GF-D8 (cell line): Measurements from ENCODE around the gene FGF14.

Source experiments
- DNase-seq: peaks from one replicate; lab custom pipeline; 2025; lab: John Stamatoyannopoulos, UW

FGF14 gene

DNA sequence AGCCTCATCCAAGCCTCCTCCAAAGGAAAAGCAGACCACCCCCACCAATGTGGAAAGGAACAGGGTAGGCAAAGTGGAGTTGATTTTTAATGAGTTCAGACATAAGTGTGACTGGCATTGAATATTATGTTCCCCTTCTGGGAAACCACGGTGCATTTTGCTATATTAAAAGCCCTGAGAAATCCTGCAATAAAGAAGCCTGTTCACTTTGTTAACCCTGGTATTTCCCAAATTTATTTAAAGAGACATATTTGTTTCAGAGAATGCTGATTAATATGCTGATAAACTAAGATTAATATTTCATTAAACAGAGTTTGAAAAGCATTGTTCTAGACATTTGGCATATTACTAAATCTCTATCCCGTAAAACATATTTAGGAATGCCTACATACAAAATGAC, 151.4 kb downstream of the FGF14 start:
- no peak for DNase-seq

DNA sequence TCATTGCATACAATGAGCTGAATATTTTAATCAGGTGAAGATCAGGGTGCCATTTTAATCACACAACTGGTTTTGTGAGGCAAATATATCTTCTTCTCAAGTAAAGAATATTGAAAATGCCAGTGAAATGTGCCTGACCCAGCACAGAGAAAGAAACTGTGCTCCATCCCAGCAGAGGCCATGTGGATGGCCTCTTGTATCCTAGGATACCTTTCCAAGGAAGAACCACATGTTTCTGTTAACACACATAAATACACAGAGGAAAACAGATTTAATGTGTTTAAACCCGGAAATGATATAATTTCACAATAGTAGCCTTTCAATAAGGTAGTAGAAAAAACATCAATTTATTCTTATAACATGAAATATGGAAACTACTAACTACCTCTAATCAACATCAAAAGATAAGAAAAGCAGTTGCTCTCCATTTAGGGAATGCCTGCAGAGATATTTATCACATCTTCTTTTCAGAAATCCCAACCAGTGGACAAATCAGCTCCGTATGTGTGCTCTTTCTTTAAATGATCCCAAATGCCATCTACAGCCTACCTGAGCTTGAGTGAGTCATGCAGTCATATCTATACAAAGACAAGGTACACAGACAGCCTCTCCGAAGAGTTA, 157.1 kb downstream of the FGF14 start:
- DNase-seq, result no peak

GRCh38 chr13:102240110-102240509, 161.7 kb downstream of the FGF14 start:
- DNase-seq, result no peak

DNA sequence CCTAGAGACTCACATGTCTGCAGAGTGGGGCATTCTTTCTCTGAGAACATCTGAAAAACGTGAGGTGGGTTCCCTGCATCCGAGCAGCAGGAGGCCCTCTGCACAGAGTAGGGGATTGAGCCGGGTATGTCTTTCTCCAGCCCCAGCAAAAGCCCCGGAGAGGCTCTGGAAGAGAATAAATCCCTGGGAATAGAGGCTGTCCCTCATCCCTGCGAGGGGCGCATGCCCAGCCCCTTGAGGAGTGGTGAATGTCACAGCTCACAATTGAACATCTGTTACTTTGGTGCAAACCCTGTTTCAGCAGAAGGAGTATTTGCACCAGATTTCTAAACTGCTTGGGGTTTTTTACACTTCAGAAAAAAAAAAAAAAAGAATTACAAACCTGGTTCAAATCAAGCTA, 164.6 kb downstream of the FGF14 start:
- DNase-seq, result no peak

DNA sequence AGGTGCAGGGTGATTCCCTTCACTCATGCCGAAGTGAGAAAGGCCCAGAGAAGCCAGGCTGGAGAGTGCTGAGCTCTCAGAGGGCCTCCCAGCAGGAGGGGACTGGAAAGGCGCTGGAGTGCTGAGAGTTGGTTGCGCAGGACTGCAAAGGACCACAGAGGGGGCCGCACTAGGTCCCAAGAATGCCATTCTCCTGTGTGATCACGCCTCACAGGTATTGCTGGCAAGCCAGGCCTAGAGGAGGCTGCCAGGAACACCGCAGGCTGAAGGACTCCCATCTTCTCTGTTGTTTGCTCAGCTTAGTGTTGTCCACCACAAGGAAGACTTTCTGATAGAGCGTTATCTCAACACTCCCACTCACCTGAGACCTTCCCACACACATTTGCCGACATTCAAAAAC, 165.0 kb downstream of the FGF14 start:
- no peak for DNase-seq

- no peak for DNase-seq
Measured at GRCh38 chr13:102236341-102236740, 165.5 kb downstream of the FGF14 start.

DNA sequence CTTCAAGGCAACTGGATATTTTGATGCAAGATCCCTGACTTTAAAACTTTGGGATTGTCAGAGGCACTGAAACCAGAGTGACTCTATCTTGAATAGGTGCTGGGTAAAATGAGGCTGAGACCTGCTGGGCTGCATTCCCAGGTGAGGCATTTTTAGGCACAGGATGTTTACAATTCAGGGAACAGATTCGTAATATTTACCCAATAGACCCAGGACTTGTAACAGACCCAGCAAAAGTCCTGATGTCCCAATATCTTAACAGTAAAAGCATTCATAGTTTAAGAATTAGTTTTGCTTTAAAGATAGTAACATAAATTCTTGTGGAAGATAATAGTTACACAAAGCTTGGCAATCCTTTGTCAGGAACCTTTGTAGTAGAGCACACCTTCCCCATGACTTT, 166.2 kb downstream of the FGF14 start:
- no peak for DNase-seq

GRCh38 chr13:102234618-102235017, 167.2 kb downstream of the FGF14 start:
- DNase-seq, result no peak

GRCh38 chr13:102233566-102234208, 168.2 kb downstream of the FGF14 start:
- DNase-seq, result no peak

GRCh38 chr13:102231479-102231878, 170.4 kb downstream of the FGF14 start:
- DNase-seq, result no peak

- no peak for DNase-seq
Measured at GRCh38 chr13:102227741-102228140, 174.1 kb downstream of the FGF14 start.

GRCh38 chr13:102226591-102226990, 175.3 kb downstream of the FGF14 start:
- DNase-seq, result no peak

- no peak for DNase-seq
Measured at GRCh38 chr13:102225892-102226291, 176.0 kb downstream of the FGF14 start.

DNA sequence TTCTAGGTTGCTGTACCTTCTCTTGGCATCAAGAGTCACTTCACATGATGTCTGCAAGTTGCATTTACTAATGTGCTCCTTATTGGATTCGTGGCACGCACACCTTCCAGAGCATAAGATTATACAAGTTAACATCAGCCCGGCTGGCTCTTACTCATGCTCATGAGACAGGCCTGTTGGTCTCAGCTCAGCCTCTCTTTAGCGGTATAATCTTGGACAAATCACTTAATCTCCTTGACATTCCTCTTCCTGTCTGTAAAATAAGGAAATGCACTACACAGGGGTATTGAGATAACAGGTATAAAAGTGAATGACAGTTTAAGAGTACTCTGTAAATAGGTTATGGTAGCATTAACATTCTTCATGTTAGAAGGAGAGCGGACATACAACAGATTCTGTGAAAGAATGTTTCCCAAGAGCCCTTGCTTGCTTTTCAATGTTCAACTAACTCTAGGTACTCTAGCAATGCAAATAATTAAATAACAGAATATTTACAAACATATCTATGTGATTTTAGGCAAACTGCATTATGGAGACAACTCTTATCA, 181.1 kb downstream of the FGF14 start:
- no peak for DNase-seq

DNA sequence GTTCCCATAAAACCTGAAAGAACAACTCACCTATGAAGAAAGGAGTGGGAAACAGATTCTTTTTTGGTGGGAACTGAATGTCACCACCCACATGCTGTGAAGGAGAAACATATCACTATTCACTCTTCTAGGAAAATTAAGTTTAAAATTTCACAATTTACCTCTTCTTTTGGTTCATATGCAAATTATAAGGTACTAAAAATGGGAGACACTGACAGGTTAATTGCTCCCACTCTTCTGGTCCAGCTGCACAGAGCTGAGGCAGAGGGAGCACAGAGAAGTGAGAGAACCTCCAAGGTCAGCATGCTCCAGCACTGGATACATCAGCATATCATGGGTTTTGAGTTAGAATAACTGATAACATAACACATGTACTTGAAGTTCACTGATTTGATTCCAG, 186.9 kb downstream of the FGF14 start:
- DNase-seq, result no peak

DNA sequence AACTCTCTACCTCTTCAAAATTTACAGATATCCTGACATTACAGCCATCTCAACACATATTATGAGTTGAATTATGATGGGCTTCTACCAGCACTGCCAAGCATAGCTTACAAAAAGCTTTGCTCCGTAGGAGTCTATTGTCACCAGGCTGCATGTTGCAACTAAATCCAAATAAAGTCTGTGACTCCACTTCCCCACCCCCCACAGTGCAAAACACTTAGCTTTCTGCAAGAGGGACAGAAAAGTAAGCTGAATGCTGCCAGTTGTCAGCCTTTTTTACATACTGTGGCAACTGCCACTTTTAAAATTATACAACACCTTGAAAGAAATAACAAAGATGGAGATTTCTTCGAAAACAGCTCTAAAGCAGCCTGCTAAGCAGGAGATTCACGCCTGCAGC, 189.1 kb downstream of the FGF14 start:
- DNase-seq, result no peak

- no peak for DNase-seq
Measured at GRCh38 chr13:102208347-102208746, 193.5 kb downstream of the FGF14 start.

DNA sequence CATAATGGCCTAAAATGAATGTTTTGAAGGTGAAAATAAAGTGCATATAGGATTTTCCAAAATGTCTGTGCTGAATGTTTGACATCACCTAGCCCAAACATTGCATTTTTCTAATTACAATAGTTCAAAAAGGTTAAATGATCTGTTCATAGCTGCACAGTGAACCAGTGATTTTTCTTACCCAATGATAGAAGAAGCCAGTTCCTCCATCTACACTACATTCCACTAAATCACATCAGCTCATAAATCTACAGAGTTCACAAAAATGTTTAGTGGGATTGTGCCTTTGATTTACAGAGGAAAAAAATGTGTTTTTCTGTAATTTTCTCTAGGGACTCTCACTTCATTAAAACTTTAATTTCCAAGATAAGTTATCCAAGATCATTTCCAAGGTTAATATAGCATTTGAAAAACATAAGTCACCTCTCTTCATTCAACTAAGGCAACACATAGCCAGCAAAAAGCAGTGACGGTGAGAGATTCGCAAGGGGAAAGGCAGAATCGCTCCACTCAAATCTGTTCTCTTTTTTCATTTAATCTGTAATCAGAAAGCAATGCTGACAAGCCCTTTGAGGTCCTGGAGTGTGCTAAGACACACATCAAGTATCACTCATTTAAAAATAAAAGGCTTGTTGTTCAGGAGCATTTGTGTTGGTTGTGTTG, 194.0 kb downstream of the FGF14 start:
- no peak for DNase-seq

DNA sequence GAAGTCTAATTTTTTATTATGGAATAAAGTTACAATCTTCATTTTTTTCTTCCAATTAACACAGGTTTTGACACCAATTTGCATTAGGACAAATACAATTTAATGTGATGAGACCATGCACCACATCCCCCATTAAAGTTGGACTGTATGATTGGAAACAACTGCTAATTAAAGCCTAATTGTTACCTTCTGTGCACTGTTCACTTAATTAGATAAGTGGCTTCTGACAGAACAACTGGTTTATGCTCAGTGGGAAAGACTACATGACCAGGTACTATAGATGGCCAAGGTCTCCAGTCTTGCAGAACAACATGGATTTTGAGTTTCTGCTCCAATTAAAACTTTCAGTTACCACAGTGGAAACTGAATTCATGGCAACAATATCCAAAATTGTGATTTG, 198.1 kb downstream of the FGF14 start:
- no peak for DNase-seq

- no peak for DNase-seq
Measured at GRCh38 chr13:102198418-102199311, 203.2 kb downstream of the FGF14 start.

DNA sequence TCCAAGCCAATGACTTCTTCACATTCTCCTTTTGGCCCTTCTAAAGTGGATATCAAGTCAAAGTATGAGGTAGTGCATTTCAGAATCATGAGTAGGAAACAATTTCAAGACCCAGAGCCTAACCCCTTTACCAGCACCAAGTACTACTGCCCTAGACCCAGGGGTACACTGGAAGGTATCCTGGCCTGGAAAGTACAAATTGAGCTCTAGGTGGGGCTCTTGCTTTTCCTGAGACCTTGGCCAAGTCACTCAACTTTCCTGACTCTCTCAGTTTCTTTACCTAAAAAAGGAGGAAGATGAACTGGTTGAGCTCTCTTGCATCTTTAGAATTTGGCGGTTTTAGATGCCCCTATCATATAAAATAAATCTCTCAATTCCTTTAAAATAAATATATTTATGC, 204.7 kb downstream of the FGF14 start:
- DNase-seq, result no peak
